ENCODE data around the gene CNTN1. TPM values are rescaled to one million over a fixed set of nuclear protein-coding genes. Genes with fewer than 3 reads are reported as not detected.

Gene CNTN1
- total and polyA plus RNA-seq, 2 experiments from 2014 or later = 0.58 to 2.4 TPM

GRCh38 chr12:40992674-40993073, 300.4 kb downstream of the CNTN1 start:
- no peaks in the 10 kb centered on the region for H4K20me1 ChIP-seq (ENCODE audit: insufficient read depth, poor library complexity, severe bottlenecking)
- no peak overlapping the region for H3K4me3 ChIP-seq
- H3K4me1 ChIP-seq (ENCODE audit: insufficient read depth) = no peaks in the 10 kb centered on the region
- TF ChIP-seq EZH2 (IDR thresholded peaks at IDR 0.05; ENCODE audit: borderline replicate concordance) (no peak), CTCF (IDR thresholded peaks at IDR 0.05; ENCODE audit: poor library complexity) (no peak), EZH2phosphoT487 (IDR thresholded peaks at IDR 0.05; ENCODE audit: low read depth, severe bottlenecking, unreplicated experiment) (no peak)
- 68% methylated on average over 1 of the region's 1 CpG for WGBS (ENCODE audit: low lambda C conversion rate, missing lambda C conversion rate)
- no peaks in the 10 kb centered on the region for H3K36me3 ChIP-seq (replicated peaks; ENCODE audit: insufficient read depth, low read depth)
- no peak overlapping the region for H2AFZ ChIP-seq
- no peaks in the 10 kb centered on the region for H3K27me3 ChIP-seq
- no peaks in the 10 kb centered on the region for H3K79me2 ChIP-seq
- H3K27ac ChIP-seq = no peak overlapping the region
- DNase-seq (ENCODE audit: low spot score) = no peak
- no peak overlapping the region for H3K4me2 ChIP-seq
- no peaks in the 10 kb centered on the region for H3K9me3 ChIP-seq (ENCODE audit: low read depth)
- no peaks in the 10 kb centered on the region for H3K9me2 ChIP-seq (replicated peaks; ENCODE audit: insufficient read depth)

GRCh38 chr12:40993158-40993557, 300.9 kb downstream of the CNTN1 start:
- no peaks in the 10 kb centered on the region for H3K79me2 ChIP-seq
- no peaks in the 10 kb centered on the region for H3K27me3 ChIP-seq
- H3K27ac ChIP-seq = no peak overlapping the region
- TF ChIP-seq EZH2 (IDR thresholded peaks at IDR 0.05; ENCODE audit: borderline replicate concordance) (no peak), CTCF (IDR thresholded peaks at IDR 0.05; ENCODE audit: poor library complexity) (no peak), EZH2phosphoT487 (IDR thresholded peaks at IDR 0.05; ENCODE audit: low read depth, severe bottlenecking, unreplicated experiment) (no peak)
- no peak overlapping the region for H2AFZ ChIP-seq
- H3K4me3 ChIP-seq = no peak overlapping the region
- H3K4me1 ChIP-seq (ENCODE audit: insufficient read depth) = no peaks in the 10 kb centered on the region
- DNase-seq (ENCODE audit: low spot score) = no peak
- H3K9me2 ChIP-seq (replicated peaks; ENCODE audit: insufficient read depth) = no peaks in the 10 kb centered on the region
- H3K36me3 ChIP-seq (replicated peaks; ENCODE audit: insufficient read depth, low read depth) = no peaks in the 10 kb centered on the region
- no peaks in the 10 kb centered on the region for H4K20me1 ChIP-seq (ENCODE audit: insufficient read depth, poor library complexity, severe bottlenecking)
- H3K4me2 ChIP-seq = no peak overlapping the region
- 92% methylated on average over 3 of the region's 3 CpGs for WGBS (ENCODE audit: low lambda C conversion rate, missing lambda C conversion rate)
- H3K9me3 ChIP-seq (ENCODE audit: low read depth) = no peaks in the 10 kb centered on the region

GRCh38 chr12:40996091-40996490, 303.9 kb downstream of the CNTN1 start:
- no peaks in the 10 kb centered on the region for H3K9me3 ChIP-seq (ENCODE audit: low read depth)
- no peak for DNase-seq (ENCODE audit: low spot score)
- WGBS (ENCODE audit: low lambda C conversion rate, missing lambda C conversion rate) = 85% methylated on average over 4 of the region's 4 CpGs
- no peak overlapping the region for H3K4me2 ChIP-seq
- no peak for TF ChIP-seq EZH2 (IDR thresholded peaks at IDR 0.05; ENCODE audit: borderline replicate concordance)
- no peak for TF ChIP-seq EZH2phosphoT487 (IDR thresholded peaks at IDR 0.05; ENCODE audit: low read depth, severe bottlenecking, unreplicated experiment)
- TF ChIP-seq CTCF (IDR thresholded peaks at IDR 0.05; ENCODE audit: poor library complexity) = no peak
- H3K79me2 ChIP-seq = no peaks in the 10 kb centered on the region
- H3K36me3 ChIP-seq (replicated peaks; ENCODE audit: insufficient read depth, low read depth) = no peaks in the 10 kb centered on the region
- H3K4me1 ChIP-seq (ENCODE audit: insufficient read depth) = no peaks in the 10 kb centered on the region
- H3K9me2 ChIP-seq (replicated peaks; ENCODE audit: insufficient read depth) = no peaks in the 10 kb centered on the region
- no peaks in the 10 kb centered on the region for H3K27me3 ChIP-seq
- no peak overlapping the region for H2AFZ ChIP-seq
- no peaks in the 10 kb centered on the region for H4K20me1 ChIP-seq (ENCODE audit: insufficient read depth, poor library complexity, severe bottlenecking)
- no peak overlapping the region for H3K27ac ChIP-seq
- H3K4me3 ChIP-seq = no peak overlapping the region

GRCh38 chr12:40999210-40999609, 307.0 kb downstream of the CNTN1 start:
- no peaks in the 10 kb centered on the region for H4K20me1 ChIP-seq (ENCODE audit: insufficient read depth, poor library complexity, severe bottlenecking)
- H3K27ac ChIP-seq = no peak overlapping the region
- H3K4me3 ChIP-seq = no peak overlapping the region
- no peak for TF ChIP-seq CTCF (IDR thresholded peaks at IDR 0.05; ENCODE audit: poor library complexity)
- TF ChIP-seq EZH2 (IDR thresholded peaks at IDR 0.05; ENCODE audit: borderline replicate concordance) = no peak
- TF ChIP-seq EZH2phosphoT487 (IDR thresholded peaks at IDR 0.05; ENCODE audit: low read depth, severe bottlenecking, unreplicated experiment) = no peak
- 87% methylated on average over 1 of the region's 1 CpG for WGBS (ENCODE audit: low lambda C conversion rate, missing lambda C conversion rate)
- H3K9me3 ChIP-seq (ENCODE audit: low read depth) = no peaks in the 10 kb centered on the region
- H3K9me2 ChIP-seq (replicated peaks; ENCODE audit: insufficient read depth) = no peaks in the 10 kb centered on the region
- no peak overlapping the region for H3K4me2 ChIP-seq
- no peak overlapping the region for H2AFZ ChIP-seq
- H3K4me1 ChIP-seq (ENCODE audit: insufficient read depth) = no peaks in the 10 kb centered on the region
- DNase-seq (ENCODE audit: low spot score) = no peak
- no peaks in the 10 kb centered on the region for H3K27me3 ChIP-seq
- H3K36me3 ChIP-seq (replicated peaks; ENCODE audit: insufficient read depth, low read depth) = no peaks in the 10 kb centered on the region
- H3K79me2 ChIP-seq = no peaks in the 10 kb centered on the region

Measured in hepatocyte (in vitro differentiated cells).